Retinal pigment epithelial cell (primary cell): ENCODE measurements around the gene SERPINA9.

ENCODE experiments used
- DNase-seq: peaks from one replicate; pipeline ENCODE4 v3.0.0-alpha.2; 2010; ENCODE audit warnings: low read depth
- H3K4me3 ChIP-seq: 2 replicates; pipeline ENCODE4 v1.5.1; 2011; ENCODE audit warnings: mild to moderate bottlenecking, low read length, control low read depth, moderate library complexity
- TF ChIP-seq, protein P1 (sequence below): conservative IDR thresholded peaks from 2 replicates; pipeline ENCODE4 v1.5.1; 2011; ENCODE audit warnings: low read depth, low read length, control low read depth, inconsistent platforms

The SERPINA9 gene

DNA sequence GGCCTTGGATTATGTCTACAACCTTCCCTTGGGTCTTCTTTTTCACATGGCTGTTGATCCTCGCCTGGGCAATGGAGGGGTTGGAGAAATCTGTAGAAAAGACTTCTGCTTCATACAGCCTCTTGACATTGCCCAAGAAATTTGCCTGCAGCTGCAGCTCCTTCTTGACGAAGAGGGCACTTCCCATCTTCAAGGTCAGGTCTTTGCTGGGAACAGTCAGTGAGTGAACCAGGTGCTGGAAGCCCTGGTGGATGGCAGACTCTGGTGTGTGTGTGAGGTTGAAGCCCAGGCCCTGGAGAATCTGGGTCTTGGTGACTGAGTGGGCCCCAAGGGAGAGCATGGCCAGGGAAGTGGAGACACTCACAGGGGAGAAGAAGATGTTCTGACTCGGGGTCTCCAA, 6.7 kb downstream of the SERPINA9 start:
- TF ChIP-seq, protein P1, sequence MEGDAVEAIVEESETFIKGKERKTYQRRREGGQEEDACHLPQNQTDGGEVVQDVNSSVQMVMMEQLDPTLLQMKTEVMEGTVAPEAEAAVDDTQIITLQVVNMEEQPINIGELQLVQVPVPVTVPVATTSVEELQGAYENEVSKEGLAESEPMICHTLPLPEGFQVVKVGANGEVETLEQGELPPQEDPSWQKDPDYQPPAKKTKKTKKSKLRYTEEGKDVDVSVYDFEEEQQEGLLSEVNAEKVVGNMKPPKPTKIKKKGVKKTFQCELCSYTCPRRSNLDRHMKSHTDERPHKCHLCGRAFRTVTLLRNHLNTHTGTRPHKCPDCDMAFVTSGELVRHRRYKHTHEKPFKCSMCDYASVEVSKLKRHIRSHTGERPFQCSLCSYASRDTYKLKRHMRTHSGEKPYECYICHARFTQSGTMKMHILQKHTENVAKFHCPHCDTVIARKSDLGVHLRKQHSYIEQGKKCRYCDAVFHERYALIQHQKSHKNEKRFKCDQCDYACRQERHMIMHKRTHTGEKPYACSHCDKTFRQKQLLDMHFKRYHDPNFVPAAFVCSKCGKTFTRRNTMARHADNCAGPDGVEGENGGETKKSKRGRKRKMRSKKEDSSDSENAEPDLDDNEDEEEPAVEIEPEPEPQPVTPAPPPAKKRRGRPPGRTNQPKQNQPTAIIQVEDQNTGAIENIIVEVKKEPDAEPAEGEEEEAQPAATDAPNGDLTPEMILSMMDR, result no peak
- no peak overlapping the region for H3K4me3 ChIP-seq
- no peak for DNase-seq

DNA sequence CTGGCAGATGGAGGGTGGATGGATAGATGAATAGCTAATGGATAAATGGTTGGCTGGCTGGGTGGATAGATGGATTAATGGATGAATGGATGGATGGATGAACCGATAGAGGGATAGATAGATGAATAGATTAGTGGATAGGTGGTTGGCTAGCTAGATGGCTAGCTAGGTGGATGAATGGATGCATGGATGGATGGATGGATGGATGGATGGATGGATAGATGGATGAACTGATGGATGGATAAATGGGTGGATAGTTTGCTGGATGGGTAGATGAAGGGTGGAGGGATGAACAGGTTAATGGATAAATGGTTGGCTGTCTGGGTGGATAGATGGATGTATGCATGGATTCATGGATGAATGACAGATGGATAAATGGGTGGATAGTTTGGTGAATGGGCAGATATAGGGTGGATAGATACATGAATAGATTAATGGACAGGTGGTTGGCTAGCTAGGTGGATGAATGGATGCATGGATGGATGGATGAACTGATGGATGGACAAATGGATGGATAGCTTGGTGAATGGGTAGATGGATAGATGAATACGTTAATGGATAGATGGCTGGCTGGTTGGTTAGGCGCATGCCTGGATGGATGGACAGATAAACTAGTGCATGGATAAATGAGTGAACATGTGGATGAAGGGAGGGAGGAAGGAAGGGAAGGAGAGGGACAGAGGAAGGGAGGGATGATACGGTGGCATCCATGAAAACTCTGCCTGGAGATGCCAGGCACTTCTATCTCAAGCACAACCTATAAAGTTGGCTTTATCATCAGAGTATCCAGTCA, 8.1 kb downstream of the SERPINA9 start:
- TF ChIP-seq, protein P1, result no peak
- H3K4me3 ChIP-seq, result no peak overlapping the region
- no peak for DNase-seq

DNA sequence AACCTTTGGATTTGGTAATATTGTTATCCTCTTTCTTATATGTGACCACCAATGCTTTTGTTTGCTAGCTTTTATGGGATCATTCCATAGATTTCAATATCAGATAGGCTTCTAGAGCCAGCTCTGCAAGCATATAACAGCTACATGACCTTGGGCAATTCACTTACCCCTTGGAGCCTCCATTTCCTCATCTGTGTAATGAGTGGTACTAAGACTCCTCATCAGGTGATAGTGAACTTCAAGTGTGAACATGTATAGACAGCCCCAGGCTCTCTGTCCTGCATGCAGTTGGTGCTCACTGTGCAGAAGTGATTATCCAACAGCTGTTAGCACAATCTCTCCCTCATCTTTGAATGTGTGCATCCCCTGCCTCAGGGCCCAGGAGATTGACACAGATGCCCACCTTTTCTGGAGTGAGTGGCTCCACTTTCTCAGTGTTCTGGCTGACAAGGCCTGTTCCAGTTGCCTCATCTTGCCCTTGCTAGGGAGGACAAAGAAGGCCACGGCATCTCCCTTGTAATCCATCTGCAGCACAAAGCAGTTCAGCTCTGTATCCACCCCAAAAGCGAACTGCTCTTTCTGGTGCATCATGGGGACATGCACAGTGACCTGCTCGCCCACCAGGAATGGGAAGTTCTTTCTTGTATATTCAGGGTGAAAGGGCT, 9.2 kb downstream of the SERPINA9 start:
- TF ChIP-seq, protein P1, result no peak

DNA sequence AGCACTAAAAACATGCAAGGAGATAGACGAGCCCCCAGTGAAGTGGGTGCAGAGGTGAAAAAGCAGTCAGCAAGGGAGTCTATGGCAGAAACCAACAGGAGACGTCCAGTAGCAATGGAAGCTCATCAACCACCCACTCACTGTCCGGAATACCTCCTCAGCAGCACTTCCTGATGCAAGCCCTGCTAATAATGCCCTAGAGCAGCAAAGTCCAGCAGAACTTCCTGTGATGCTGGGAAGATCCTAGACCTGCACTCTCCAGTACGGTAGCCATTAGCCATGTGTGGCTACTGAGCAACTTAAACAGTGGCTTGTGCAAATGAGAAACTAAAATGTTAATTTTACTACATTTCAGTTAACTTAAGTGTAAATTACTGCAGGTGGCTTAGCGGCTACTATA, 11.0 kb downstream of the SERPINA9 start:
- TF ChIP-seq, protein P1, result no peak
- DNase-seq, result no peak
- no peak overlapping the region for H3K4me3 ChIP-seq

More for the DNA sequence above, 9.2 kb downstream of the SERPINA9 start:
- no peak for DNase-seq
- H3K4me3 ChIP-seq, result no peak overlapping the region

DNA sequence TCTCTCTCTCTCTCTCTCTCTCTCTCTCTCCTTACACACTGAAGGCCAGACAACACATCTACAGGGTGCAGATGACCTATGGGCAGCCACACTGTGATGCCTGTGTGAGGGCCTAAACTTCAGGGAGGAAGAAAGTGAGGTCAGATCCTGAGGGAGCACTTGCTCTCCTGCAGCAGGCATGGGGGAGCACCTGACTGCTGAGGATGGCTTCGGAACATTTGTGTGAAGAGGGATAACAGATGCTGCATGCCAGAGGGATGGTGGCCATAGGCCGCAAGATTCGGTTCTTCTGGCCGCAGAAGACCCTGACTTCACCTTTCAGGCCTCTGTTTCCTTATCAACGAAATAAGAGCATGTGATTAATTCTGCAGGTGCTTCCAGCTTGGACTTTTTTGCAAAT, 11.7 kb downstream of the SERPINA9 start:
- no peak for DNase-seq
- TF ChIP-seq, protein P1, result no peak
- H3K4me3 ChIP-seq, result no peak overlapping the region

DNA sequence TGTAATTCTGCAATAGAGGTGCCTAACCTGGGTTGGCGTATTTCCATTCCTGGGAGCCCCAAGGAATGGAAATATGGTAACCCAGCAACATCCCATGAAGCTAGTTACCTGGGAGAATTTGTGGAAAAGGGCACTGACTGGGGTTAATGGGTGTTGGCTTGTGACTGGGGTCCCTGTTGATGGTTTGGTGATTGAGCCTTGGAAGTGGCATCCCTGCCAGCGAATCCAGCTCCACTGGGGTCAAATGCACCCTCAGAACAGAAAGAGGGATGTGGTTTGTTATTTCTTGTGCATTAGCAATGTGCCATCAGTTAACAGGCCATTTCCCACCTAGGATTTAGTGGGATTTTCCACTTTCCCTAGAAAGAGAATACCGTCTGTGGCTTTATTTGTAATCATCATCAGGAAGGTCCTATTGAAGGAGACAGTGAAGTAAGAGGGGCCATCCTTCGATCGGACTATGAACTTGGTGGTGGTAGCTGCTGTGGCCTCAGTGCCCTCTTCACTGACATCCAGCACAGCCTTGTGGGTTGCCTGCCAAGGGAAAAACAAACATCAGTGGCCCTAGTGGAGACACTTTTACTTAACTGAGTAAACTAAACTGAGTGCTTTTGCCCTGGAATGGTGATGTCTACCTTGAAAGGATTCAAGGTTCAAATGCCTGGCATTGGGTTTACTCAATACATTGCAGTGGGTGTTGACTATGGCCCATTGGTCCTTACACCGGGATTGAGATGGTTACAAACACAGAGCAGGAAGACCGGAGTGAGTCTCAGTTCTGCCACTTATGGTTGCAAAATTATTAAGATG, 13.0 kb downstream of the SERPINA9 start:
- H3K4me3 ChIP-seq, result no peak overlapping the region
- TF ChIP-seq, protein P1, result no peak
- no peak for DNase-seq
